Measurements from ENCODE around the gene KCTD10. TPM values are rescaled to one million over a fixed set of nuclear protein-coding genes. Genes with fewer than 3 reads are reported as not detected.

KCTD10 gene
- total RNA-seq, 1 experiment from 2014 or later, result 44.7 TPM

- TF ChIP-seq ERG (CRISPR knock-in tag; IDR thresholded peaks at IDR 0.05) (no peak), PRRX2 (CRISPR knock-in tag; IDR thresholded peaks at IDR 0.05) (no peak), MYBL2 (CRISPR knock-in tag; IDR thresholded peaks at IDR 0.05) (no peak), CDX4 (CRISPR knock-in tag; IDR thresholded peaks at IDR 0.05; ENCODE audit: borderline replicate concordance) (no peak)
Observed at GRCh38 chr12:109423392-109423791, 53.7 kb downstream of the KCTD10 start (continued).

GRCh38 chr12:109422251-109422650, 54.8 kb downstream of the KCTD10 start:
- POLR2A ChIA-PET, result interaction anchor here (0.7 kb wide), 1 partner anchor 8 kb away, joined by 3 read pairs; no protein-coding TSS in a partner anchor
- no peak overlapping the region for H3K4me3 Mint-ChIP-seq
- ATAC-seq (no peak), DNase-seq (ENCODE audit: low spot score) (no peak)
- H3K36me3 Mint-ChIP-seq, result no peaks in the 10 kb centered on the region
- no peak overlapping the region; the same call in 1 of the 2 replicates for H3K27ac Mint-ChIP-seq
- H3K27me3 Mint-ChIP-seq (ENCODE audit: low read depth), result no peaks in the 10 kb centered on the region; the same call in 1 of the 2 replicates
- no peaks in the 10 kb centered on the region for H3K4me1 Mint-ChIP-seq
- H3K9me3 Mint-ChIP-seq, result peaks cover 8% of the 10 kb centered on the region; the same call in 1 of the 2 replicates
- CTCF ChIA-PET, result interaction anchor here (0.6 to 3.7 kb wide), 4 partner anchors 11 to 158 kb away, joined by 3 to 28 read pairs (median 6); no protein-coding TSS in a partner anchor
- TF ChIP-seq OVOL2 (CRISPR knock-in tag; IDR thresholded peaks at IDR 0.05; ENCODE audit: borderline replicate concordance) (no peak), CREM (CRISPR knock-in tag; IDR thresholded peaks at IDR 0.05) (no peak), E2F1 (CRISPR knock-in tag; IDR thresholded peaks at IDR 0.05) (no peak), MLX (CRISPR knock-in tag; IDR thresholded peaks at IDR 0.05) (no peak), ATF6 (CRISPR knock-in tag; IDR thresholded peaks at IDR 0.05) (no peak), ZNF121 (CRISPR knock-in tag; IDR thresholded peaks at IDR 0.05) (no peak), SMAD4 (CRISPR knock-in tag; IDR thresholded peaks at IDR 0.05) (no peak), NR1H2 (CRISPR knock-in tag; IDR thresholded peaks at IDR 0.05) (no peak), FOXJ3 (CRISPR knock-in tag; IDR thresholded peaks at IDR 0.05; ENCODE audit: borderline replicate concordance) (no peak), RELA (CRISPR knock-in tag; IDR thresholded peaks at IDR 0.05; ENCODE audit: borderline replicate concordance) (no peak), MYBL2 (CRISPR knock-in tag; IDR thresholded peaks at IDR 0.05) (no peak), E2F5 (CRISPR knock-in tag; IDR thresholded peaks at IDR 0.05) (no peak), GTF2I (CRISPR knock-in tag; conservative IDR thresholded peaks at IDR 0.05) (no peak), EMX1 (CRISPR knock-in tag; IDR thresholded peaks at IDR 0.05) (no peak)
